Measurements from ENCODE around the gene SLC17A9.
A peak's percentile ranks its signal among the peaks of the same experiment; 100 is the strongest.

Gene SLC17A9, protein sequence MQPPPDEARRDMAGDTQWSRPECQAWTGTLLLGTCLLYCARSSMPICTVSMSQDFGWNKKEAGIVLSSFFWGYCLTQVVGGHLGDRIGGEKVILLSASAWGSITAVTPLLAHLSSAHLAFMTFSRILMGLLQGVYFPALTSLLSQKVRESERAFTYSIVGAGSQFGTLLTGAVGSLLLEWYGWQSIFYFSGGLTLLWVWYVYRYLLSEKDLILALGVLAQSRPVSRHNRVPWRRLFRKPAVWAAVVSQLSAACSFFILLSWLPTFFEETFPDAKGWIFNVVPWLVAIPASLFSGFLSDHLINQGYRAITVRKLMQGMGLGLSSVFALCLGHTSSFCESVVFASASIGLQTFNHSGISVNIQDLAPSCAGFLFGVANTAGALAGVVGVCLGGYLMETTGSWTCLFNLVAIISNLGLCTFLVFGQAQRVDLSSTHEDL

DNA sequence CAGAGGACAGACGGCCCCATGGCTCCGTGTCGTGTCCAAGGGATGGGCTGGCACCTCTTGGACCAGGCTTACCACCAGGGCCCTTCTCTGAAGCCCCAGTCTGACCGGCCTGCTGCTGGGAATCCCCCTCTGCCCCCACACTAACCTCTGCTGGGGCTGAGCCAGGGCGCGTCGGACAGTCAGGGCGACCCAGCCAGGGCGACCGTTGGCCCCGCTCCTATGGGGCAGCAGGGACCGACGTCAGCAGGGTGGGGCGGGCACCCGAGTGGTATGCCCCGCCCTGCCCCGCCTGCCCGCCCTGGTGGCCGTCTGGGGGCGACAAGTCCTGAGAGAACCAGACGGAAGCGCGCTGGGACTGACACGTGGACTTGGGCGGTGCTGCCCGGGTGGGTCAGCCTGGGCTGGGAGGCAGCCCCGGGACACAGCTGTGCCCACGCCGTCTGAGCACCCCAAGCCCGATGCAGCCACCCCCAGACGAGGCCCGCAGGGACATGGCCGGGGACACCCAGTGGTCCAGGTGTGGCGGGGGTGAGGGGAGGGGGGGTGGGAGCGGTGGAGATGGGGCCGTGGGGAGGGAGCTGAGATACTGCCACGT, at the start of gene SLC17A9:
Gene SLC17A9, plus strand, starts transcription at position 337 of the 595 bp plus-strand sequence. Its CDS starts 122 bp downstream, at position 459.
- DNase-seq: peak; percentile 72

DNA sequence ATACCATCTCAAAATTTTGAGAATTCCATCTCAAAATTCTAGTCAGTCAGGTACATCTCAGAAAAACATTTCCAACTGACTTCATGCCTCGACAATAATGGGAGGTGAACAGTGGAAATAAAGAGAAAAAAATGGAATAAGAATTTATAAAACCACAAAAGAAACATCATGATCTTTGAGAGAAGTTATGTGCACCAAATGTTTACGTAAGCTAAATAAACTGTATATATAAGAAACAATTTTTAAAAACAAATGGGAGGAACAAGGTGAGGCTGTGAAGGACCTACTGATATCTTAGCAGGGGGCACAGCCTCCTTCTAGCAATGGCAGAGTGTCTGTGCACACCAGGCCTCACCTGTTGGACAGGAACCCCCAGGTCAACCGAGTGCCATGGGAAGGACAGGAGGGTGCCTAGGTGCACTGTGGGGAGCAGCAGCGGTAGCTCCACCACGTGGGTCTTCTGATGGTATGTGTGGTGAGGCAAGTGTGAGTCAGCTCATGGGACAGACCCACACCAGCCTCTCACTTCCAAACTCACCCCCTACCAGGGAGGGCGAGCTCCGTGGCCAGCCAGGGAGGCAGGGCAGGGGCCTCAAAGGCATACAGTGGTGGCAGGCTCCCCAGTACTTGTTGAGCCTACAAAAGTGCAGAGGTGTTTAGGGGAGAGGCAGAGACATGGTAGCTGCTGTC, 49.4 kb upstream of the SLC17A9 start:
- DNase-seq: no peak

DNA sequence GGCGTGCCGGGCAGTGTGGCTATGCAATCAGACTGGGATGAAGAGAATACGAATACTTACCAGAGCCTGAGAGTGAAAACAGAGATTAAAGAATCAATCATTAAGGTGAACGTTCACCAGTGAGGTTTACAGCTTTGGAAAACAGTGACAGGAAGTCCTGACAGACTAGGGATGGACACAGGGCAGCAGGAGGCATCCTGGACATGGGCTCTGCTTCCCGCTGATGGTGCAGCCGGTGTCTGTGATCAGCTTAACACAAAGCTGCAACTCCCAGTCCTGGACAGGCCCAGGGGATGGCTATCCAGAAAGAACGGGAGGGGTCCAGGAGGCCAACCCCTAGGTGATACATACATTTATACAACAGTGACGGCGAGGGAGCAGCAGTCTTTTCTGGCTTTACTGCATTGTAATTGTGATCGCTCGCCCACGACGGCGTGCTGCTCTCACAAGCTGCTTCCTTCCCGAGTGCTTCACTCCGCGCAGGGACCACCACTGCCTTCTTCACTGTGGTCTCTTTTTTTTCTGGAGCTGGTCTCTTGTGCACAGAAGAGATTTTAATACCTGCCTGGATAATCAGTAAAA, 46.9 kb upstream of the SLC17A9 start:
- no peak for DNase-seq

DNA sequence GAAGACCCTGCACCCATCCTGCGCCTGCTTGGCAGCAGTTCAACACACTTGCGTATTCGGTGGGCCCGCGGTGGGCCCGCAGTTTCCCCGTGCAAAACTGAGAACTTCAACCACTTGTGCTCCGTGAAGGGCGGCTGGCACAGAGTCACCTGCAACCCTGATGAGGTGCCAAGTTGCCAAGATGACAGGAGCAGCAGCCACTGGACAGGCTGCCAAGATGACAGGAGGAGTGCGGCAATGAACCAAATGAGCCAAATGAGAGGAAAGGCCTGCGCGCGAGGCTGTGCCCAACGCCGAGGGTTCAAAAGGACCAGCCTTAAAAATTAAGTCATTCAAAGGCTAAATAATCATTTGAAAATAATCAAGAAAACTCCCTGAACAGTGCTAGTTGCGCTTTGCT, 46.3 kb upstream of the SLC17A9 start:
- DNase-seq: no peak

DNA sequence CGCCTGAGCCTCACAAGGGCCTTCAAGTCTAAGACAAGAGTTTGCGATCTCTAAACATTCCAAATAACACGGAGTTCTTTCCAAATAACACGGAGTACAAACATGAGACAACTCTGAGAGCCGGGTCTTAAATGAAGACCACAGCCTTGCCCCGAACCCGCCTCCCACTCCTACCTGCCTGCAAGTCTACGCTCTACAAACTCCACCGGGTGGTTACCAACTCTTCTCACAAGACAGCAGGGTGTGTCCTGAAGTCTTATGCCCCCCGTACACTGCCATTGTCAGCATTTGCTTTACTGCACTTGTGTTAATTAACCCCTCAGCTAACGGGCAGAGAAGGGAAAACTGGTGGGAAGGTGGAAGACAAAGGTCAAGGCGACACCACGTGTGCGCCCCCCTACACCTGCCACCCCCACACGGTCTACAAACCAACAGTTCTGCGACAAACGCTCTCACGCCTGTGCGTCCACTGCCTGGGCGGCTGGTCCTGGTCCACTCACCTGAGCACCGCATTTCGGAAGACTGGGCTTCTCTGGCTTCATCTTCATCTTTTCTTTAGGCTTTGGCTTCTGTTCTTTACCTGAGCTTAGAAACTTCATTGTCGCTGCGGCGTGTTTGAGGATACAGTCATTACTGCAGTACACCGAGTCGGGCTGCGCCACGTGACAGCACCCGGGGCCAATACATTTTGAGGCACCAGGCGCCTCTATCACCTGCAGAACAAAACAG, 45.7 kb upstream of the SLC17A9 start:
- no peak for DNase-seq

DNA sequence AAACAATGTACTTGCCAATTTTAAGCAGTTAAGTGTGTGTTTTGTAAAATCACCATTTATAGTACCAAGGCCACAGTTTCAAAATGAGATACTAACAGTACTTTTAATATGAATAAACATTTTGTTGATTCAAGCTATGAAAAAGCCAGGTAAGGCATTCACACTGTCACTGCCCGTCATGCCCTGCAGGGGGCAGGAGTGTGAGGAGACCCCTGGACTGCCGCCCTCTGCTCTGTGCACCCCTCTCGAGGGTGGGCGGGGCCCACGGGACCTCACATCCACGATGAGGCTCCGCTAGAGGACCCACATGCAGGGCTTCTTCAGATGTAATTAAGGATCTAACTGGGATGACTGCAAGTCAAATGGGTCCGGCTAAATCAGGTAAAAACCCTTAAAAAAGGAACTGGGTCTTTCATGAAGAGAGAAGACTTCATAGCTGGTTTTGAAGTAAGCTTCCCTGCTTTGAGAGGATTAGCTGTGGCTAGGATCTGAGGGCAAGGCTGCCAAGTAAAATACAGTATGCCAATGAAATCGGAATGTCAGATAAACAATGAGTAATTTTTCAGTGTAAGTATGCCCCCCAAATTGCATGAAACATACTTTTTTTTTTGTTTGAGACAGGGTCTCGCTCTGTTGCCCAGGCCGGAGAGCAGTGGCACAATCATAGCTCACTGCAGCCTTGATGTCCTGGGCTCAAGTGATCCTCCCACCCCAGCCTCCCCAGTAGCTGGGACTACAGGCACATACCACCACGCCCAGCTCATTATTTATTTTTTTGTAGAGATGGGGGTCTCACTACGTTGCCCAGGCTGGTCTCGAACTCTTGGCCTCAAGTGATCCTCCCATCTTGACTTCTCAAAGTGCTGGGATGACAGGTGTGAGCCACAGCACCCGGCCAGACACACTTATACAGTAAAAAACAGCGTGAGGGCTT, 44.9 kb upstream of the SLC17A9 start:
- peak; percentile 35 for DNase-seq

DNA sequence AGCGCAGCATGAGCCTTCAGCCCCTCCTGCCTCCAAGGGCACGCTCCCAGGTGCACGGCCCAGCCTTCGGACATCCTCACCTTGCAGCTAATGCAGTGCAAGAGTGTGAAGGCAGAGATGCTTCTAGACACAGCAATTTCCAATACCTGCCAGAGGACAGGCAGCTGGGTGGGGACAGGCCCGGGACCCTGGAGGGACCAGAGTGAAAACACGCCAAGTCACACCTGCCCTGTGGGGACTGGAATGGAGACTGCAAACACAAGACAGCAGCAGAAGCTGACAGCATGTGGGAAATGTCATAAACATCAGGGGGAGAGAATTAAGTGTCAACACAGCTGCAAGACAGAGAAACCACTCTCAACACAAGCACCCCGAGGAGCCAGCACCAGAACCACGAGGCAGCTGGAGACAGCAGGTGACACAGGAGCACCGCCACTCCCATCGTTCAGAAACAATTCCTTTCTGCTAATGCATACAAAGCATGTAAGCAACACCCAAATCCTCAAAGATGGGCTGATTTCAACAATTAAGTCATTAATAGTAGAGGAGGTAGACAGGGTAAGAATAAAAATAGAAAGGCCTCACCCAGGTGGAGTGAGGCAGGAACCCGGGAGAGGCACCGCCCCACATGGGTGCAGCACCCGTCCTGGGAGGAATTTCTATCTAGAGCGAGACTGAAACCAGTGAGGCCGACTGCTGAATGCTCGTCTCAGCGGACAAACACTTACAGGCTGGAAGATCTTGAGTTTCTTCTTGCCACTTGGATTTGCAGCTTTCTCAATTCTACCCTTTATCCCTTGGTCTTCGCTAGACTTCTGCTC, 43.3 kb upstream of the SLC17A9 start:
- DNase-seq: no peak

DNA sequence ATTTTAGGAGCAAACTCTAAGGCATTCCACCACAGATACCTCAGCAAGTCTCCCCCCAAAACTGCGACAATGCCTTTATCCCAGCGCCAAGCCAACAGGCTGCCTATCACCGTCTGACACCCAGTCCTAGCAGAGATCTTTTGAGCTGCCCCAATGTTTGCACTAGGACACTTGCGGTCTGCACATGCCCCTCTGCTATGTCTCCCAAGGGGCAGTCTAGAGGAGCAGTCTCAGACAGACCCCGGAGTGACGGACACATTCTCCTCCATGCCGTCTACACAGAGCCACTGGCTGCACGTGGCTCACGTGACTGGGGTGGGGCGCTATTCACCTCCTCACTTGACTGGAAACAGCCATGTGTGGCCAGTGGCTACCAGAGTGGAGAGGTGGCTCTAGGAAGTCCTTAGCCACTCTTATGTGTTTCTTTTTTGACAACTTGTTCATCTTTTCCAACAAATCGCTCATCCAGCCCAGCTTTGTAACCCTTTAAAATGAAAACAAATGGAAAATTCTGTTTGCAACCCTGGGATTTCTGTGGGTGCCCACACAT, 42.2 kb upstream of the SLC17A9 start:
- no peak for DNase-seq

DNA sequence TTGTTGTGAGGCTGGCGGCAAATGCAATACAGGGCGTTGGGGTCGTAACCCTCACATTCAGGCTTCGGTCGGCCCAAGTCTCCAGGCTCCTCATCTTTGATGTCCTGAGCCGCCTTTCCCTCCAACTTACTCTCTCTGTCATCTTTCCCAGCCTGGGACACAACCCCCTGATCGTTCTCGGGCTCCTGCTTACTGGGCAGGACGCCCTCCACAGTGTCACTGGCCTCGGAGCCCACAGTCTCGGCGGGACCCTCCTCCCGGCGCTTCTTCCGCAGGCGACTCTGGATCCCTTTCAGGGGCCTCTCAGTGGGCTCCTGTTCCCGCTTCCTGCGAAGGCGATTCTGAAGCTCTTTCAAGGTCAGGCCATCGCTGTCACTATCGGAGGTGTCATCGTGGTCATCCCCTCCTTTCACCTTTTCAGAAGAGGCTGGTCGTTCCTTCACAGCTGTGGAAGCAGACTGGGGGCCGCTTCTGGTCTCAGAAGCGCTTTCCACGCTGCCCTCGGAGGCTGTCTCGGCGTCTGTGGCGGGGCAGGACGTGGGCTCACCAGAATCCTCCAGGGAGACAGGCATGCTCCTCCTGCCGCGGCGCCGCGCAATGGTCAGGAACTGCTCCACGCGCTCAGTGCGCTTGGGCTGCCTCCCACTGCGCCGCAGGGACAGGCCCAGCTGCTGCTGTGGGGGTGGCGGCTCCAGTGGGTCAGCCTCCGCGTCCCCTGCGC, 41.6 kb upstream of the SLC17A9 start:
- DNase-seq: no peak

DNA sequence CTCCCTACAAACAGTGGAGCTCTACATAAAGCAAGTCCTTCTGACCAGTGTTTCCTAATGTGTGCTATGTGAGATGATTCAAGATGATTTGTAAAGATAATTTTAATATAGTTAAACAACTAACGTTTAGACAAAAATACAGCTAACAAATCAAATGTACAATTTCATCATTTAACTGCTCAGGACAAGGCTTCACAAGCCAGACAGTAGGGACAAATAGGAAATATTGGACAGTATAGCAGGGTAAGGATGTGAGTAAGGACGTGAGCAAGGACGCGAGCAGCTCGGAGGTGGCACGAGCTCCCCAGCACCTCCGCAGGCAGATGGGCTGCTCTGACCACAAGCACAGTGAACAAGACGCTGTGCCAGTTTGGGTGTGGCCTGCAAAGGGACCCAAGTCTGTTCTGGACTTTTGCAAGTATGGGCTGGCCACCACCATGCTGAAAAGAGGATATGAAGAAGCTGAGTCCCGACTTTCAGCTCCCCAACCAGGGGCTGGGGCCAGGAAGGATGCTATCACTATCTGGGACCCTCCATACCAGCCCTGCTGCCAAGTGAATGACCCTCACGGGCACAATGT, 40.7 kb upstream of the SLC17A9 start:
- no peak for DNase-seq

DNA sequence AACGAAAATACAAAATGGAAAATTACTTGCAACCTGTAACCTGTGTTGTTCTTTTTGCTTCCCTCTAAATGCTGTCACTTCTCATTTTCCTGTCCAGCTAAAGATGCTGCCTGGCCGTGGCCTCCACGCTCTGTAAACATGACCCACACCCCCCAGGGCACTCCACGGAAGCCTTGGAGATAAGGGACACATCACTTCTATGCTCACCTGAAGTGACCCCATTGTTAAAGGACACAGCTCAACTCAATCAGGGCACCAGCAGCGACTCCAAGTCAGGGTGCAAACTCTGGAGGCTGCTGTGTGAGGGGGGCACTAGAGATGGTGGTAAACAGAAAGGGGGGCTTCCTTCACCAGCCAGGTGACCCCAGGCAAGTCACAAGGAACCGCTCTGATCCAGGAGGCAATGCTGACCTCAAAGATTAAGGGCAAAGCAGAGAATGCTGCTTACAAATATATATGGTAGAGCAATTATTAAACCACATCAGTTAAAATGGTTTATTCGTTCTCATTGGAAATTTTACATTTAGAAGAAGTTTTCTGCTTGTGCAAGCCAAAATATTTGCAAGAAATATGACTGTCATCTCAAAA, 39.4 kb upstream of the SLC17A9 start:
- DNase-seq: no peak

DNA sequence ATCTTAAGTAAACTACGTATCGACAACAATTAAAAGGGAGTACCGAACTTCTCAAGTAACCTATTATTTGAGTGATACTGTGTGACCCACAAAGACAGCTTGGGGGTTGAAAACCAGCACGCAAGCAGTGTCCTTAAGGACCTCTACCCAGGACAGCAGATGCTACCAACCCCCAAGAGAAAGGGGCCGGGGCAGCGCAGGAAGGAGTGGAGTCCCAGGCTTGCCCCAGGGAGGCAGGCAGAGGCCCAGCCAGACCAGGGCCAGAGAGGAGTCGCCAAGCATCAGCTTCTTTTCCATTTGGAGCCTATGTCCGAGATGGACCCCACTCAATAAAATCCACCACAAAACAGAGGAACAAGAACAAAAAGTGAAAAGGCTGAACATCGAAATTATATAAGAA, 38.1 kb upstream of the SLC17A9 start:
- no peak for DNase-seq

DNA sequence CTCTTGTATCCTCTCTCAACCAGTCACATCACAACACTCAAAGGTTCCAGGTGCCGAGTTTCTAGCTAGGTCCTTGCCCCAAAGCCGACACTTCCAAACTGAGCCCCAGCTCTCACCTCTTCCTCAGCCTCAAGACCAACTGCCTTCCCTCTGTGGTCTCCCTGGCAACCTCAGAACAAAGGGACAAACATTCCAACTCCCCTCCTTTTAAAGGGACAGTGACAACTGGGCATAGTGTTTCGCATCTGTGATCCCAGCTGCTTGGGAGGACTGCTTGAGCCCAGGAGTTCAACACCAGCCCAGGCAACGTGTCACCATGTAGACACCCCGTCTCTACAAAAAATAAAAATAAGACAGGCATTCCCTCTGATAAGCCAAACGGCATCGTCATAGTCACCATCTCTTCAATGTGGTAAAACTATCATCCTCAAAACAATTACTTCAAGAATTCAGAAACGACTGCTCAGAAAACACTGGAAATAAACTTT, 37.5 kb upstream of the SLC17A9 start:
- peak; percentile 28 for DNase-seq

DNA sequence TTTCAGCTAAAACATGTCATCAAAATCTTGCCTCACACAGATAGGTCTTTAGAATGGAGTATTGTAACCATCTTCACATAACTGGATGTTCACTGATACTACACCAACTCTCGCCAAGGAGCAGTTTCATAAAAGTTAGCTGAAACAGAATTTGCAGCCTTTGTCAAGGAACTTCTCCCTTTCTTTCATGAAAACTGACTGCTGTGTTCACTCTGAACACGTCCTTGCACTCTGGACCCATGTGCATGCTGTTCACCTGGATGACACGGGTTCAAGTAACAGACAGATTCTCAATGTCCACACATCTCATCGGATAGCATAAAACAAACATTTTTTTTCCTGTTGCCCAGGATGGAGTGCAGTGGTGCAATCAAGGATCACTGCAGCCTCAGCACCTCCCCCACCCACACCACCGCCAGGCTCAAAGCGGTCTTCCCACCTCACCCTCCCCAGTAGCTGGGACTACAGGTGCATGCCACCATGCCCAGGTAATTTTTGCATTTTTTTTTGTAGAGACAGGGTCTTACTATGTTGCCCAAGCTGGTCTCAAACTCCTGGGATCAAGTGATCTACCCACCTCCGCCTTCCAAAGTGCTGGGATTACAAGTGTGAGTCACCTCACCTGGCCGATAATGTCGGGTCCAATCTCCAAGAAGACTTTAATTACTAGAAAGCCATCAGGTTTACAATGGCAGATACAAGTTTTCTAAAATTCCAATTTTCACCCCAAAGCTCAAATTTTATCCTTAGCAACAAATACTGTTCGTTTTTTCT, 35.6 kb upstream of the SLC17A9 start:
- DNase-seq: no peak

DNA sequence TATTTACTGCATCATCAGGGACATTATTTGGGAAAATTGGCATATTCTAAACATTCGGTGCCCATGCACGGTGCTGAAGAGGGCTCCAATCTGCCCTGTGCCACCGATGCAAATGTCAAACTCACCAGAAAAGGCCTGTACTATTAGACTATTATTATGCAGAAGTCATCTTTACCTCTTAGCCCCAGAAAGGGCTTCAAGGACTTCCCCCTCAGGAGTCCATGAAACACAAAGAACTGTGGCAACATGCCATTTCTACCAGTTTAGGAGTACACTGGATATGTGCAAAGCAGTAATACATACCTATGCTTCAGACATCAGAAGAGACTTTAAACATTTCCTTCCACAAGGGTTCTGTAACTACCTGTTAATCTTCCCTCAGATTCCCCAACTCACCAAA, 34.8 kb upstream of the SLC17A9 start:
- no peak for DNase-seq

DNA sequence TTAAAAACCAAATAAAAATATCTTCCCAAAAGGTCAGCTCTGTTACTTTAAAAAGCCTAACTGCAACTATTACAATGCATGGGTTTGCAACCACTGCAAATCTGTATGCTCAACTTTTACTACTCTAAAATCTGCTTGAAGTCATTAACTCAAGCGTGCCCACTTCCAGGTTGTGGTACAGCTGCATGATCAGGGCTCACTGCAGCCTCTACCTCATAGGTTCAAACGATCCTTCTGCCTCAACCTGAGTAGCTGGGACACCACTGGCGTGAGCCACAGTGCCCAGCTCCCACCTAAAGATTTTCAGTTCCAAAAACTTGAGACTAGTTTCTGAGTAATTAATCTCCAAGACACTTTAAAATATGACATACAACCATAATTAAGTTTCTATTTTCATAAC, 34.4 kb upstream of the SLC17A9 start:
- DNase-seq: no peak

DNA sequence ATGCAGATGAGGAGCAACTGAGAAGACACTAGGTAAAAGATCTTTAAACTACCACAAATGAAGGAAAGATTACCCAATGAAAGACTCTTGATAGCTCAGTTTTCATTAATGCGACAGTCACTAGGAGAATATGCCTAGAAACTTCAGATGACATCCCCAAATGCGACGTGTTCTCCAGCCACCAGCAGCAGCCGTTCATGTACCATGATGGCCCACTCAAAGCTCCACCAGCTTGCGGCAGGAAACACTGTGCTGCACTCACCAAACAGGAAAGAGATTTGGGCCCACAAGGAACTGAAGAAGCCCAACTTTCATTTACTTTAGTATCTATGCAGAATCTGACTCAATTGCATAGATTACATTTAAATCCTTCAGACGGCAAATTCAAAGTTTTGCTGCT, 33.7 kb upstream of the SLC17A9 start:
- peak; percentile 41 for DNase-seq

DNA sequence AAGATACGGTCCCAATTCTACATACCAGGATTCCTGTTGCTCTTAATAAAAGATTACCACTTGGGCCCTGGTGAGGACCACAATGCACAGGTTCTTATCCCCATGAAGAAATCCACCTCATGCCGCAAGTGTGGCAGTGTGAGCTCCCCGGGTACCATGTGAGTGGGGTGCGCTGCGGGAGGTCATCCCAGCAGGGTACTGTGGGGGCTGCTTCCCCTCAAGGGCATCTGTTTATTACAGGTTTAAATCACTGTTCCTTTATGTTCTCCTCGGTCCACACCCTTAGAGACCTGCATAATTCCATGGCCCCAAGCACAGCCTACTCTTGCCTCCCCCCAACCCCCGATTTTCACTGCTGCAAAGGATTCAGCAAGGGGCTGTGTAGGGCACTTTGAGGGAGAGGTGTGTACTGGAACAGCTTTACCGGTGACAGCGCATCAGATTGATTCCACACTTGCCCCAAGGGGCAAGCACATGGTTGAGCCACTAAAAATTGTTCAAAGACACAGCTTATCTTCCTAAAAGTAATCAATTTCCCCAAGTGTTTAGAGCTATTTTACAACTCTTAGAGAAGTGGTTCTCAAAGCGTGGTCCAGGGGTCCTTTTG, 32.4 kb upstream of the SLC17A9 start:
- DNase-seq: no peak

All from CD4-positive, alpha-beta T cell treated with Interferon gamma for 1 hour (primary cell).